GM19240 (cell line): ENCODE measurements around the gene ASB2.

ENCODE experiments used
- DNase-seq: peaks from one replicate; pipeline ENCODE4 v3.0.0; 2011; ENCODE audit warnings: low spot score; ENCODE audit not compliant: insufficient read length

The ASB2 gene, protein sequence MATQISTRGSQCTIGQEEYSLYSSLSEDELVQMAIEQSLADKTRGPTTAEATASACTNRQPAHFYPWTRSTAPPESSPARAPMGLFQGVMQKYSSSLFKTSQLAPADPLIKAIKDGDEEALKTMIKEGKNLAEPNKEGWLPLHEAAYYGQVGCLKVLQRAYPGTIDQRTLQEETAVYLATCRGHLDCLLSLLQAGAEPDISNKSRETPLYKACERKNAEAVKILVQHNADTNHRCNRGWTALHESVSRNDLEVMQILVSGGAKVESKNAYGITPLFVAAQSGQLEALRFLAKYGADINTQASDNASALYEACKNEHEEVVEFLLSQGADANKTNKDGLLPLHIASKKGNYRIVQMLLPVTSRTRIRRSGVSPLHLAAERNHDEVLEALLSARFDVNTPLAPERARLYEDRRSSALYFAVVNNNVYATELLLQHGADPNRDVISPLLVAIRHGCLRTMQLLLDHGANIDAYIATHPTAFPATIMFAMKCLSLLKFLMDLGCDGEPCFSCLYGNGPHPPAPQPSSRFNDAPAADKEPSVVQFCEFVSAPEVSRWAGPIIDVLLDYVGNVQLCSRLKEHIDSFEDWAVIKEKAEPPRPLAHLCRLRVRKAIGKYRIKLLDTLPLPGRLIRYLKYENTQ

GRCh38 chr14:93976477-93977057 is at the start of gene ASB2:
TSS of gene ASB2 (minus strand) at chr14:93976570. CDS start at chr14:93964539, 12,031 bp downstream.
- DNase-seq, result no peak

- DNase-seq, result no peak
Measured at GRCh38 chr14:94025720-94026119, 49.4 kb upstream of the ASB2 start.

DNA sequence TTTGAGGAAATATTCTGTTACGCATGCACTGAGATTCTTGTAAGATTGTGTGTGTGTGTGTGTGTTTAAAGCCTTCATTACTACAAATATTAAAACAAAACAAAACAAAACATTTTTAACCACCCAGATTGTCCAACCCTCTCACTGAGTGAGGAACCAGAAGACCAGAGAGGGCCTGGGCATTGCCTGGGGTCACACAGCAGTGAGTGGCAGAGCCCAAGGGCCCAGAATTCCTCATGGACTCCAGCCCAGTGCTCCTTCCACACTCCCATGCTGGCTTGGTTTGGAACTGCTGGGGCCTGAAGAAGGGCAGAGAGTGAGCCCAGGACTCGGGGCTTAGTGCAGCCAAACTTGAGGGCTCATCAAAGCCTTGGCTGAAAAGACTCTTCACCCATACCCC is 48.2 kb upstream of the ASB2 start:
- DNase-seq, result no peak

DNA sequence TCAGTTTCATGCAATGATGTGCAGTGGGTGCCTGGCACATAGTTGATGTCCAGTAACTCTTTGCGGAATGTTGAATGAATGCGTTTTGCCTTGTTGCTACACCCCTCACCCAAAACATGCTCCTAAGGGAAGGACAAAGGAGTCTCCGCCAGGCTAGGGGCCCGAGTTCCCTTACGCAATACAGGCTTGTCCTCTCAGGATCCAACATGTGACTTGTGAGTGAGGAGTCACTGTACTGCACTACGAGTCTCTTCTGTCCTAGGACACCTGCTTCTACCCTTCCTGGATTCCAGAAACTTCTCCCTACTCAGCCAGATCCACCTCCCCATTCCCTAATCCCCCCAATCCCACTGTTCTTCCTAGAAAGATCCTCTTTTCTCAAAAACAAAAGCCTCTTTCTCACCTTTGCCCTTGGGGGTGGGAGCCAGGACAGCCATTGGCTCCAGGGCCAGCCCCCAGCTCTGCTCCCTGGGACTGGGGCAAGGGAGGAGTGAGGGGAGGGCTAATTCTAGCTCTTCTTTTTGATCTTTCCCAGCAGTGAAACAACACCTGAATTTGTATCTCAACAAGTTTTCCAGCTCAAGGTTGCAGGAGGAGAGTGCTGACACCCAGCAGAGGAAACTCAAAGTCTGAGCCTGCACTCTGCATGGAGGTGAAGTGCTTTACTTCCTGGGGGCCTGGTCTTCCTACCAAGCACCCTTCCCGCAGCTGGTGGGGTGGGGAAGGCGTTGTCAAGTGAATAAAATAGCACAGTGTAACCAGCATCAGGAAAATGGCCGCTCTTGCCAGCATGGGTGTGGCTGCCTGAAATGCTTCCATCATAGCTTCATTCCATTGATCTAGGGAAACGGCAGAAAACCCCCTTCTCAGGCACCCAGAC is 46.4 kb upstream of the ASB2 start:
- no peak for DNase-seq

DNA sequence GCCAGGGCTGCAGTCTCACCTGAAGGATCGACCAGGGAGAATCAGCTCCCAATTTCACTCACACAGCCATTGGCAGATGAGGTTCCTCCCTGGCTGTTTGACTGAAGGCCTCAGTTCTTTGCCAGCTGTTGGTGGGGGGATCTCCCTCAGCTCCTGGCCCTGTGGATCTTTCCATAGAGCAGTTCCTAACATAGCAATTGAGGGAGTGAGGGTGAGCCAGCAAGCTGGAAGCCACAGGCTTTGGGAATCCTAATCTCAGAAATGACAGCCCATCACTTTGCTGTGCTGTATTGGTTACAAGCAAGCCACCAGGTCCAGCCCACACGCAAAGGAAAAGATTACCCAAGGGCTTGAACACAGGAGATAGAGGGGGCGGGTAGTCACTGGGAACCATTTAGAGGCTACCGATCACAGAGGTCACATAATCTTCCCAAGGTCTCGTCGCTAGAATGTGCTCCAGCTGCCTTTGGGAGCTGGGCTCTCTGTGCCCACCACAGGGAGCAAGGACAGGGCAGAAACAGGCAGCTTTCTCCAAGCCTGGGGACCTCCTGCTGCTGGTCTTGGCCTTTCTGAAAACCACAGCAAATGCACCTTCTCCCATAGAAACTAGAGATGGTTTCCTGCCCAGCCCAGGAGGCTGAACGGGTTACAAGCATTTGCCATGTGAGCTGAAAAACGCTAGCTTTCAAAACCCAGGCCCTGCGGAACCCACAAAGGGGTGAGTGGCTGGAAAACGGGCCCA is 45.2 kb upstream of the ASB2 start:
- no peak for DNase-seq

GRCh38 chr14:94021001-94021400 is 44.6 kb upstream of the ASB2 start:
- DNase-seq, result no peak

GRCh38 chr14:94020267-94020666 is 43.9 kb upstream of the ASB2 start:
- DNase-seq, result no peak

DNA sequence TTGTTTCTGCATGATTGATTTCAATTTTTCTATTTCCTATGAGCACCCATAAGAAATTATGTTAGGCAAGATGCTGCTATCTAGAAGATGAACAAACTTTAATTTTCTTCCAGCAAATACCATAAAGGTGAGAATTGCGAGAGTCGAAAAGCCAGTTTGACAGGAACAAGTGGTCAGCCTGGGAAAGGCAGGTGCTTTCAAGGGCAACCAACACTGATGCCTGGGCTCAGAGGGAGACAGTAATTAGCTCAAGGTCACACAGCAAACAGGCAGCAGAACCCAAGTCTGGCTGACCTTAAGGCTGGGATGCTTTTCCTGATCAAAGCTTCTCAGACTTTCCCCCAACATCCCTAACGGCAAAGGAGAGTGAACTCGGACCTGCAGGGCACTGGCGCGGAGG is 43.0 kb upstream of the ASB2 start:
- DNase-seq, result no peak

DNA sequence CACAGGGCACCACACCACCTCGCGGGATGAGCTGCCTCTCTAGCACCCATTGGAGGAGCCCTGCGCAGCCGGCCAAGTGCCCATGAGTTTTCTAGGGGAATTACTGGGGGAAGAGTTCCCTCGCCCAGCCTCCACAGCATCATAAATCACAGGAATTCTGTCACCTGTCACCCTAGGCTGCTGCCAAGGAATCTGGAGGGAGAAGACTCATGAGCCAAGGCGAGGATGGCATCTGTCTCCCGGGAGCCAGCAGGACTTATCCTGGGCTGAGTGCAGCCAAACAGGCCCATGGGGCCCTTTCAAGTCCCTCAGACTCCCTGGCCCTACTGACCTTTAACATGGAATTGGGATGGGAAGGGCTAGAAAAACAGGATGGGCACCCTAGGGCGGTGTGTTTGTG is 41.9 kb upstream of the ASB2 start:
- DNase-seq, result no peak

DNA sequence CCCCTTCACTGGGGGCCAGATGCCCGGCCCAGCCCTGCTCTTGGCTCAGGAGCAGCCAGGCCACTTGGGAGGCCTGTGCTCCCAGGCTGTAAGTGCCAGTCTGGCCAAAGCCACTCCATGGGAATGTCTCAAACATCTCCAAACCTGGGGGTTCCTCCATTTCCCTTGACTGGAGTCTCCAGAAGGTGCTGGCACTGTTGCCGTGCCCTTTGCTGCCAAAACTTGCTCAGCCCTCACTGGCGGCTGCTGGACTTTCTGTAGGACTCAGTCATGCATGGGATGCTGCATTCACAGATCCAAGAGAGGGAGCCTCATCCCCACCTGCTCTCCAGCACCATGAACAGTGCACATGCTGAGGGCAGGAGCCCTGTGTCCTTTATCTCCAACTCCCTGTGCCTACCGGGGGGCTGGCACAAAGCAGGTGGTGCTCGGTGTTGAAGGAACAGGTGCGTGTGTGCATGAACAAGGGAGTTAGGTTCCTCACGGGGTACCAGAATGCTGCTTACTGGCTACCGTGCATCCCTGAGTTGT is 40.1 kb upstream of the ASB2 start:
- DNase-seq, result no peak

DNA sequence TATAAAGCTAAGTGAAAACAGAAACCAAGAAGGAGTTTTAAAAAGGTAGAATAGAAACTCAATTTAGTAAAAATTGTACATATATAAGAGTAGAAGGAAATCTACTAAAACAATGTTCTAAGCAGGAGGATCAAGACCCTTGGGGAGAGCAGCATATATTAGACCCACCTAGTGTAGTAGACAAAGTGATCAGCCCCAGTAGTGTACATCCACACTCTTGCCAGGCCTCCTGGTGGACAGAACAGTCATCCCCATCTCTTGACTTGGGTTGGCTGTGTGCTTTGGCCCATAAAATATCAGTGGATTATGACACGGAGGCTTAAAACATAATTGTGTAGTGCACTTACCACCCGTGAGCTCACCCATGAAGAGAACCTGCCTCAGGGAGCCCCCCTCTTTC is 38.9 kb upstream of the ASB2 start:
- DNase-seq, result no peak

GRCh38 chr14:94014382-94014781 is 38.0 kb upstream of the ASB2 start:
- DNase-seq, result no peak

GRCh38 chr14:94011795-94012194 is 35.4 kb upstream of the ASB2 start:
- DNase-seq, result no peak

- no peak for DNase-seq
Measured at GRCh38 chr14:94010625-94011024, 34.3 kb upstream of the ASB2 start.

DNA sequence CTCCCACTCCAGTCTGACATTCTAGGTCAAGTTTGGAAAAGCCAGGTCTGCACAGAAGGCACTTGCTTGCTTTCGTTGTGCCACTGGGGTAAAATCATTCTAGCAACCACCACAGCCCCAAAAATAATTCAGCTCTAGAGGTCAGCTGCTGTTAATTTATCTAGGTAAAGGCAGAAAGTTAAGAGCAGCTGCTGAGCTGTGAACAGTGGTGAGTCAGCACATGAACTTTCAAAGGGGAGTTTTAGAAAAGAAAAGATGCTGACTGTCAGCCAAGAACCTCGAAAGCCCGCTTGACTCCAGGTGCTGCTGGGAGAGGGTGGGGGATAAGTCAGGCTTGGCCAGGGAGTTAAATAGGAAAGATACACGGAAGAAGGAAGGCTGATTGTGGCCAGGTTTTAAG is 33.4 kb upstream of the ASB2 start:
- DNase-seq, result no peak

GRCh38 chr14:94008234-94008633 is 31.9 kb upstream of the ASB2 start:
- DNase-seq, result no peak

- DNase-seq, result no peak
Measured at GRCh38 chr14:94005324-94006073, 29.1 kb upstream of the ASB2 start.

- no peak for DNase-seq
Measured at GRCh38 chr14:94004015-94004414, 27.6 kb upstream of the ASB2 start.

DNA sequence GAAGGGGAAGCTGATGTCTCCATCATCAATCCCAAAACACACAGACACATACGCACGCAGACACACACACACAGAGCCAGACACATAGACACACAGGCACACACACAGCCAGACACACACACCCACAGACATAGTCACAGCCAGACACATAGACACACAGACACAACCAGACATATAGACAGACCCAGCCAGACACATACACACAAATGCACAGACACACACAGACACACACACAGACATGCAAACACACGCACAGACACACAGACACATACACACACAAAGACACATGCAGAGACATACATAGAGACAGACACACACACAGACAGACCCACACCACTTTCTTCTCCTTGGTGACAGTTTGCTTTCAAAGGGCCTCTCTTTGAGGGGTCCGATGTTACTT is 27.0 kb upstream of the ASB2 start:
- no peak for DNase-seq
